GM12878 (cell line): ENCODE measurements around the gene CBLN3. TPM values are rescaled to one million over a fixed set of nuclear protein-coding genes. Genes with fewer than 3 reads are reported as not detected.

Experiments used
- ATAC-seq: fragments of 200-7000 bp; cut with Tn5 transposase; 3 replicates; pipeline ENCODE4 v1.9.1; 2020; ENCODE audit warnings: mild to moderate bottlenecking, moderate library complexity
- BruUV-seq: library from RNA; stranded (reverse); fragments of 400-500 nt; replicated peaks from 2 replicates; lab custom pipeline; 2021; lab: Mats Ljungman, UMichigan
- CTCF ChIA-PET: fragments of 300-600 bp; sonication (Branson Sonifier 250); formaldehyde crosslinking; extraction: SDS; loops from one replicate; lab custom pipeline; 2021; ENCODE audit warnings: inconsistent platforms; lab: Yijun Ruan, JAX
- POLR2A ChIA-PET: fragments of 350-600 bp; formaldehyde crosslinking; extraction: SDS; loops from one replicate; lab custom pipeline; 2021; ENCODE audit warnings: inconsistent platforms; lab: Charles Lee
- RAD21 ChIA-PET: fragments of 300-600 bp; sonication (Branson Sonifier 250); formaldehyde crosslinking; loops from one replicate; lab custom pipeline; 2023; ENCODE audit warnings: antibody characterized with exemption; ENCODE audit not compliant: unreplicated experiment; lab: Charles Lee
- SMC1A ChIA-PET: fragments of 300-600 bp; sonication (Branson Sonifier 250); formaldehyde crosslinking; loops from one replicate; lab custom pipeline; 2023; ENCODE audit not compliant: unreplicated experiment, uncharacterized antibody; lab: Charles Lee
- DNase-seq: peaks from one replicate; pipeline ENCODE4 v3.0.0-alpha.2; 2011; ENCODE audit warnings: low read depth, low spot score
- FAIRE-seq: peaks from 3 replicates; lab custom pipeline; 2011; peaks lifted over from hg19 to GRCh38; lab: Jason Lieb, UNC
- H2AFZ ChIP-seq: 2 replicates; pipeline ENCODE4 v1.6.0; 2011; ENCODE audit warnings: low read depth, low read length, control low read depth; ENCODE audit not compliant: control insufficient read depth
- H3K27ac ChIP-seq: 2 replicates; pipeline ENCODE4 v1.5.1; 2011; ENCODE audit warnings: control low read depth; ENCODE audit not compliant: control insufficient read depth, insufficient read depth
- H3K27me3 ChIP-seq, 2 experiments: replicated peaks in 1 of 2; 2 replicates each; pipeline versions ENCODE4 v1.6.0 to v1.6.1; 2011; ENCODE audit warnings: low read length in 1 of 2; ENCODE audit not compliant: control insufficient read depth in 2 of 2, insufficient read depth in 2 of 2
- H3K36me3 ChIP-seq, 2 experiments: 2 replicates each; pipeline ENCODE4 v1.5.1; 2011; ENCODE audit warnings: low read length in 1 of 2; ENCODE audit not compliant: control insufficient read depth in 2 of 2, insufficient read depth in 2 of 2
- H3K4me1 ChIP-seq: 2 replicates; pipeline ENCODE4 v1.6.1; 2011; ENCODE audit warnings: mild to moderate bottlenecking, low read length, moderate library complexity, mixed read lengths; ENCODE audit not compliant: control insufficient read depth, insufficient read depth
- H3K4me2 ChIP-seq: 2 replicates; pipeline ENCODE4 v1.6.0; 2011; ENCODE audit warnings: control low read depth; ENCODE audit not compliant: control insufficient read depth, insufficient read depth
- H3K4me3 ChIP-seq: fragments of 200-600 bp; sonication (generic); 2 replicates; pipeline ENCODE4 v1.5.1; 2016
- H3K79me2 ChIP-seq: 2 replicates; pipeline ENCODE4 v1.6.0; 2011; ENCODE audit warnings: low read length; ENCODE audit not compliant: control insufficient read depth, insufficient read depth
- H3K9ac ChIP-seq: 2 replicates; pipeline ENCODE4 v1.8.0; 2011; ENCODE audit warnings: low read length, control low read depth, mixed read lengths; ENCODE audit not compliant: control insufficient read depth, insufficient read depth
- H3K9me3 ChIP-seq: replicated peaks from 3 replicates; pipeline ENCODE4 v1.5.1; 2011; ENCODE audit warnings: mild to moderate bottlenecking, low read length; ENCODE audit not compliant: control insufficient read depth, insufficient read depth
- H4K20me1 ChIP-seq: 2 replicates; pipeline ENCODE4 v1.6.0; 2011; ENCODE audit not compliant: control insufficient read depth, insufficient read depth
- SMAD1 ChIP-seq: fragments of 450-650 bp; IDR thresholded peaks from 2 replicates; pipeline ENCODE4 v1.6.1; 2018; ENCODE audit warnings: mild to moderate bottlenecking, low read depth; ENCODE audit not compliant: partially characterized antibody
- SPI1 ChIP-seq: IDR thresholded peaks from 2 replicates; pipeline ENCODE4 v1.6.1; 2011; ENCODE audit warnings: low read depth, mild to moderate bottlenecking, low read length, moderate library complexity, borderline replicate concordance; ENCODE audit not compliant: insufficient read depth
- ZZZ3 ChIP-seq: IDR thresholded peaks from 2 replicates; pipeline ENCODE4 v1.6.1; 2011; ENCODE audit warnings: low read depth; ENCODE audit not compliant: control insufficient read depth, insufficient read length
- WGBS: methylation state at CpG from one replicate; pipeline ENCODE4 v1.1.6; 2016; ENCODE audit warnings: low lambda C conversion rate; ENCODE audit not compliant: insufficient replicate concordance, insufficient coverage; ENCODE audit errors: missing lambda C conversion rate; 5-methylcytosine and 5-hydroxymethylcytosine counted together
- in situ Hi-C: fragments of 300-500 bp; cut with MboI; formaldehyde crosslinking; loops from 9 replicates; pipeline ENCODE4 v1.14.3; 2018; ENCODE audit warnings: mixed read lengths
- intact Hi-C: fragments of 100-400 bp; cut with micrococcal nuclease; formaldehyde crosslinking; loops from one replicate; pipeline ENCODE4 v1.14.2; 2022; ENCODE audit not compliant: unreplicated experiment
- polyA plus RNA-seq, 11 experiments: library from polyadenylated mRNA; depleted of rRNA in 4 of 11; unstranded in 6 of 11; stranded (reverse) in 5 of 11; fragments of >200 nt; fragmentation: Nextera tagmentation in 4 of 11; fragmentation: Illumina TruSeq in 1 of 11; extraction: Ambion mirVana in 4 of 11; extraction: Trizol in 1 of 11; gene quantifications; 1 replicate in 1 of 11; 2 replicates in 10 of 11; pipeline versions ENCODE4 v1.2.1 to v1.2.3, GENCODE V29; 2011 to 2016; ENCODE audit warnings: inconsistent platforms in 2 of 11, missing spikeins in 2 of 11, low read depth in 1 of 11
- total RNA-seq, 4 experiments: library from RNA; depleted of rRNA in 3 of 4; stranded (reverse); fragments of >200 nt in 3 of 4; fragmentation: Illumina TruSeq in 1 of 4; extraction: Trizol in 1 of 4; gene quantifications; 2 replicates each; pipeline versions ENCODE4 v1.2.1 to v1.2.3, GENCODE V29; 2013 to 2021
- TF ChIP-seq, protein P1 (sequence below): fragments of 450-650 bp; IDR thresholded peaks from 2 replicates; pipeline ENCODE4 v1.6.1; 2016; ENCODE audit warnings: mild to moderate bottlenecking

CBLN3 gene
- total and polyA plus RNA-seq, 10 of the 15 experiments (the other 5 are each of a cell fraction or from before 2014, with no cell fraction given): 0.16 to 4.9 (median 1.3) TPM

DNA sequence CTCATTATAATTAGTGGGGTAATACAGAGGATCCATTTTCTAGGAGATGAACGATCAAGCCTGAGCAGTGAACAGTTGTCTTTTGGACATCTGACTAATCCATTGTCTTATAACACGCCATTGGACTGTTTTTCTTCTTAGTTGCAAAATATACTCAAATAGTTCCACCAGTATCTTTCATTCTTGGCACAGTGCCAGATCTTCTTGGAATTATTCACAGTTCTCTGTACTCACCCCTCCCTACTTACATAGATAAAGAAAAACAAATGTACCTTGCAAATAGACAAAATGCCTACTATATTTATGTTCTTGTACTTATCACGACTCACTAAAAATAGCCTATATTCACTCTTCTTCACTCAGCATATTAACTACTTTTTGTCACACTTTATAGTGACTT is 3.8 kb downstream of the CBLN3 start:
- H3K9ac ChIP-seq: no peak overlapping the region
- peaks cover 12% of the 10 kb centered on the region for H3K79me2 ChIP-seq
- peak; percentile 82 for TF ChIP-seq SMAD1
- TF ChIP-seq SPI1: no peak
- TF ChIP-seq, all 136 proteins: peak for 1
- H3K4me1 ChIP-seq: no peaks in the 10 kb centered on the region; the same call in 1 of the 2 replicates
- no peak overlapping the region for H3K4me2 ChIP-seq
- in situ Hi-C loops (no loop called here), intact Hi-C loops (no loop called here)
- H3K27me3 ChIP-seq: no peaks in the 10 kb centered on the region
- no peak overlapping the region for H3K27ac ChIP-seq
- ChIA-PET CTCF (interaction anchor here (0.7 to 10.8 kb wide), 9 partner anchors 10 to 940 kb away, joined by 3 to 452 read pairs (median 5); partner anchors contain the start of genes ADCY4 and RIPK3), RAD21 (interaction anchor here (1.0 to 3.5 kb wide), 3 partner anchors 60 to 93 kb away, joined by 3 to 17 read pairs (median 4); no protein-coding TSS in a partner anchor), POLR2A (no interaction called here), SMC1A (interaction anchor here (0.7 to 3.6 kb wide), 5 partner anchors 12 to 134 kb away, joined by 3 to 18 read pairs (median 3); no protein-coding TSS in a partner anchor)
- H3K36me3 ChIP-seq: no peaks in the 10 kb centered on the region
- no peak overlapping the region for H3K4me3 ChIP-seq
- DNase-seq: no peak
- 76% methylated on average over 3 of the region's 3 CpGs for whole genome bisulfite sequencing
- H4K20me1 ChIP-seq: no peaks in the 10 kb centered on the region
- no peaks in the 10 kb centered on the region for H3K9me3 ChIP-seq
- no peak for FAIRE-seq
- ATAC-seq: no peak
- no TSS peak for BruUV-seq
- no peak overlapping the region for H2AFZ ChIP-seq

DNA sequence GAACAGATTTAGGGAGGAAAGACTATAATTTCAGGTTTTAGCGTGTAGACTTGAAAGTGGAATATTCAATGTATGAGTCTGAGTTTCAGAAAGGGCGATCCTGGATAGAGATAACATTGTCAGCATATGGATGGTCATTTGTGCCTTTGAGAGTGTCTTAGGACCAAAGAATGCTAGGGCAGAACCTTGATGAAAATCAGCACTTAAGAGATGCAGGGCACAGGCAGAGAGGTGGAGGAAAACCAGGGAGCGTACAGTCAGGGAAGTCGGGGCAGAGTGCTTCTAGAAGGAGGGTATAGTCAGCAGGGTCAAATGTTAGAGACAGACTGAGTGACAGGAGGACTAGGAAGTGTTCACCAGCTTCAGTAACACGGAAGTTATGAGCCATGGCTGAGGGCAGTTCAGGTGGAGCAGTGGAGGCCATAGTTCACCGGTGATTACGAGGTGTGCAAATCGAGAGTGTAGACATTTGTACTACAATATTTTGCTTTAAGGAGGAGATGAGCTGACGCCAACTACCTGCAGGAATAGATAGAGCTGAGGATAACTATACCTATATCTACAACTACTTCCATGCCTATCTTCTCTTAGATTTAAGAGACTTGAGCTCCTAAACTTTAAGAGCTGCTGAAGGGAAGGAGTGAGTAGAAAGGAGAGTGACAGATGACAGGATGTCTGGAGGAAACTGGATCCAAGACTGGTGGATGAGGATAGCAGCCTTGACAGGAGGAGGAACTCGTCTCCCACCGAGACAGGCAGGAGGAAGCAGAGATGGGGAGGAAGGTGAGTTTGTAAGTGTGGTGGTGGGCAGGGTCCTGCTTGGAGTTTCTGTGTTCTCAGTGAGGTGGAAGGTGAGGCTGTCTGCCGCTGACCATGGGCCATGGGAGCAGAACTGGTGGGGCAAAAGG is 6.5 kb downstream of the CBLN3 start:
- Histone ChIP-seq H3K27ac (no peak overlapping the region), H3K4me2 (no peak overlapping the region), H2AFZ (peak overlapping the region; percentile 9; the same call in 1 of the 2 replicates), H3K9me3 (no peaks in the 10 kb centered on the region), H3K4me1 (no peaks in the 10 kb centered on the region), H3K4me3 (no peak overlapping the region), H3K36me3 (no peaks in the 10 kb centered on the region), H3K27me3 (no peaks in the 10 kb centered on the region; a peak in 1 of 4 replicates), H4K20me1 (no peaks in the 10 kb centered on the region), H3K79me2 (no peaks in the 10 kb centered on the region), H3K9ac (no peak overlapping the region)
- SMC1A ChIA-PET: interaction anchor here (0.9 to 3.6 kb wide), 5 partner anchors 8 to 115 kb away, joined by 3 to 18 read pairs (median 6); partner anchors contain the start of gene CIDEB
- in situ Hi-C loops (no loop called here), intact Hi-C loops (no loop called here)
- DNase-seq (no peak), ATAC-seq (peak; percentile 29; the same call in 1 of the 3 replicates), FAIRE-seq (no peak)
- WGBS: 42% methylated on average over 12 of the region's 12 CpGs
- TF ChIP-seq, protein P1, sequence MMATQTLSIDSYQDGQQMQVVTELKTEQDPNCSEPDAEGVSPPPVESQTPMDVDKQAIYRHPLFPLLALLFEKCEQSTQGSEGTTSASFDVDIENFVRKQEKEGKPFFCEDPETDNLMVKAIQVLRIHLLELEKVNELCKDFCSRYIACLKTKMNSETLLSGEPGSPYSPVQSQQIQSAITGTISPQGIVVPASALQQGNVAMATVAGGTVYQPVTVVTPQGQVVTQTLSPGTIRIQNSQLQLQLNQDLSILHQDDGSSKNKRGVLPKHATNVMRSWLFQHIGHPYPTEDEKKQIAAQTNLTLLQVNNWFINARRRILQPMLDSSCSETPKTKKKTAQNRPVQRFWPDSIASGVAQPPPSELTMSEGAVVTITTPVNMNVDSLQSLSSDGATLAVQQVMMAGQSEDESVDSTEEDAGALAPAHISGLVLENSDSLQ: peak; percentile 53; the same call in 1 of the 2 replicates
- no peak for TF ChIP-seq ZZZ3
- no TSS peak for BruUV-seq
- CTCF ChIA-PET: interaction anchor here (0.8 to 10.8 kb wide), 10 partner anchors 9 to 98 kb away, joined by 3 to 452 read pairs (median 5); partner anchors contain the start of genes ADCY4 and RIPK3
- POLR2A ChIA-PET: interaction anchor here (0.9 kb wide), 1 partner anchor 56 kb away, joined by 3 read pairs; no protein-coding TSS in a partner anchor
- RAD21 ChIA-PET: interaction anchor here (1.1 to 3.5 kb wide), 4 partner anchors 9 to 89 kb away, joined by 3 to 17 read pairs (median 6); no protein-coding TSS in a partner anchor
